Lower lobe of right lung (tissue), 2 donors: ENCODE measurements around the gene PTPN18. TPM values are rescaled to one million over a fixed set of nuclear protein-coding genes. Genes with fewer than 3 reads are reported as not detected.

Experiments used
- ATAC-seq, 2 donors: fragments of 200-7000 bp; cut with Tn5 transposase; one replicate each; pipeline ENCODE4 v1.9.1; 2020 to 2022; ENCODE audit warnings: mild to moderate bottlenecking in 2 of 2, moderate library complexity in 2 of 2
- DNase-seq: peaks from one replicate; pipeline ENCODE4 v3.0.0-alpha.2; 2020
- H3K27ac ChIP-seq: fragments of 200-600 bp; one replicate; pipeline ENCODE4 v1.8.0; 2022
- H3K27me3 ChIP-seq: fragments of 200-600 bp; one replicate; pipeline ENCODE4 v1.8.0; 2022; ENCODE audit warnings: low read depth
- H3K36me3 ChIP-seq: fragments of 200-600 bp; one replicate; pipeline ENCODE4 v1.8.0; 2022; ENCODE audit warnings: mild to moderate bottlenecking
- H3K4me1 ChIP-seq: fragments of 200-600 bp; one replicate; pipeline ENCODE4 v1.8.0; 2022
- H3K4me3 ChIP-seq: fragments of 200-600 bp; one replicate; pipeline ENCODE4 v1.8.0; 2022; ENCODE audit warnings: mild to moderate bottlenecking
- H3K9me3 ChIP-seq: fragments of 200-600 bp; one replicate; pipeline ENCODE4 v1.8.0; 2022
- CTCF ChIP-seq: fragments of 200-600 bp; IDR thresholded peaks from one replicate; pipeline ENCODE4 v1.8.0; 2022; ENCODE audit warnings: antibody characterized with exemption, mild to moderate bottlenecking
- intact Hi-C: fragments of 100-400 bp; cut with DNase I; formaldehyde crosslinking; loops from one replicate; pipeline ENCODE4 v1.11.0; 2022
- total RNA-seq: library from RNA; stranded (reverse); fragmentation: NEBNext Ultra II Directional; extraction: Animal tissue kit (Norgen Biotek cat#: 25700); gene quantifications from one replicate; pipeline ENCODE4 v1.2.1, GENCODE V29; 2021
- donor health status: DM: no; HTN: yes; CAD: no; lungs with severe emphysema.

PTPN18 gene
- total RNA-seq, 1 donor from 2014 or later, result 74.1 TPM

GRCh38 chr2:130371723-130372054, 15.8 kb downstream of the PTPN18 start:
- no peaks in the 10 kb centered on the region for H3K27me3 ChIP-seq
- ATAC-seq, result peak; percentile 59 to 66
- peak overlapping the region; percentile 91 for H3K27ac ChIP-seq
- H3K4me1 ChIP-seq, result peaks cover 58% of the 10 kb centered on the region
- H3K9me3 ChIP-seq, result no peaks in the 10 kb centered on the region
- intact Hi-C loops, result no loop called here
- H3K36me3 ChIP-seq, result peaks cover 7% of the 10 kb centered on the region
- DNase-seq, result peak; percentile 67
- TF ChIP-seq CTCF, result no peak
- H3K4me3 ChIP-seq, result peak overlapping the region; percentile 72

GRCh38 chr2:130372055-130372832, 16.4 kb downstream of the PTPN18 start:
- H3K4me1 ChIP-seq, result peaks cover 63% of the 10 kb centered on the region
- peak overlapping the region; percentile 91 for H3K27ac ChIP-seq
- H3K27me3 ChIP-seq, result no peaks in the 10 kb centered on the region
- TF ChIP-seq CTCF, result peak; percentile 95
- H3K4me3 ChIP-seq, result peak overlapping the region; percentile 72
- intact Hi-C loops, result no loop called here
- H3K9me3 ChIP-seq, result no peaks in the 10 kb centered on the region
- H3K36me3 ChIP-seq, result peaks cover 7% of the 10 kb centered on the region
- ATAC-seq (peak; percentile 97 to 98), DNase-seq (peak; percentile 95)

DNA sequence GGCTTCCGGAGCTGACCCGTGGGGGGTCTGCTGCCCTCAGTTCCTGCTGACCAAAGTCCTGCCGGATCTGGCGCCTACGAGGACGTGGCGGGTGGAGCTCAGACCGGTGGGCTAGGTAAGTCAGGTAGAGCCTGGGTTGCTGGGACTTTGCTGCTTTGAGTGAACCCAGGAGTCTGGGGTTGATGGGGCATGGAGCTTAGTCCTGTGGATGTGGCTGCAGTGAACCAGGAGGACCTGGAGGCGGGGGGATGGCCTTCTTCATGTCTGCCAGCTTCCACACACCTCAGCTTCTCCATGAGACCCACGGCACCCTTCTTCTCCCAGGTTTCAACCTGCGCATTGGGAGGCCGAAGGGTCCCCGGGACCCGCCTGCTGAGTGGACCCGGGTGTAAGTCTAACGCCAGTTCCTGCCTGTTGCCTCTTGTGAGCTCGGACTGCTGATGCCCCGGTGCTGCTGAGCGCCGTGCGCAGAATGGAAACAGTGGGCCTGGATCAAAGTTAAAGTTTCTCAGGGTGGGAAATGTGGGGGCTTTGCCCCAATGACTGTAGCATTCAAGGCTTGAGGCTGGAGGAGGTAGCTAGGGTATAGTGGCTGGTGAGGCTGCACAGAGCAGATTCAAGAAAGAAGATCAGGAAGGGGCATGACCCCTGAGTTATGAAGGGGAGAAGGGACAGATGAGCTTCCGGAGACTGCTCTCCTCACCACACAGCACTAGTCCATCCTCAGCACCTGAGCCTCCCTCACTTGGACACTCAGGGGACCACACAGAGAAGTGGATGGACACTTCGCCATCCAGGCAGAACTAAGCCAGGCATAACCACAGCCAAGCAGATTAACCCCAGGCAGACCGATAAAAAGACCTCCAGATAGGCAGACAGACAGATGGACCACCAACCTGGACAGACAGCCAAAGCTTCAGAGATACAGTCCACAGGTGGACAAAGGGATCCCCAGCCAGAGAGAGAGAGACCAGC, 17.3 kb downstream of the PTPN18 start:
- intact Hi-C loops, result no loop called here
- no peaks in the 10 kb centered on the region for H3K9me3 ChIP-seq
- H3K27me3 ChIP-seq, result no peaks in the 10 kb centered on the region
- peaks cover 63% of the 10 kb centered on the region for H3K4me1 ChIP-seq
- ATAC-seq, result no peak
- peak overlapping the region; percentile 72 for H3K4me3 ChIP-seq
- H3K36me3 ChIP-seq, result peaks cover 7% of the 10 kb centered on the region
- TF ChIP-seq CTCF, result peak; percentile 26
- H3K27ac ChIP-seq, result peak overlapping the region; percentile 91
- DNase-seq, result no peak

- Histone ChIP-seq H3K4me3 (no peak overlapping the region), H3K36me3 (peaks cover 7% of the 10 kb centered on the region), H3K4me1 (peaks cover 60% of the 10 kb centered on the region), H3K27ac (peak overlapping the region; percentile 91), H3K27me3 (no peaks in the 10 kb centered on the region), H3K9me3 (no peaks in the 10 kb centered on the region)
- DNase-seq (no peak), ATAC-seq (no peak)
- intact Hi-C loops, result no loop called here
- TF ChIP-seq CTCF, result no peak
Observed at GRCh38 chr2:130373808-130374365, 18.0 kb downstream of the PTPN18 start.

GRCh38 chr2:130374587-130375290, 18.9 kb downstream of the PTPN18 start:
- intact Hi-C loops, result no loop called here
- TF ChIP-seq CTCF, result no peak
- DNase-seq, result no peak
- no peak overlapping the region for H3K27ac ChIP-seq
- H3K4me1 ChIP-seq, result peaks cover 53% of the 10 kb centered on the region
- H3K4me3 ChIP-seq, result no peak overlapping the region
- no peaks in the 10 kb centered on the region for H3K27me3 ChIP-seq
- H3K36me3 ChIP-seq, result peaks cover 7% of the 10 kb centered on the region
- ATAC-seq, result no peak
- no peaks in the 10 kb centered on the region for H3K9me3 ChIP-seq
